Measurements from ENCODE around the gene FAM151A. TPM values are rescaled to one million over a fixed set of nuclear protein-coding genes. Genes with fewer than 3 reads are reported as not detected.

Gene FAM151A
- total and polyA plus RNA-seq, 2 donors (not counting 3 experiments of a cell fraction or from before 2014, with no cell fraction given) = not detected

- no peak for FAIRE-seq
Observed at GRCh38 chr1:54567961-54568360, 55.4 kb downstream of the FAM151A start.

More at GRCh38 chr1:54567961-54568360, 55.4 kb downstream of the FAM151A start:
- ChIA-PET CTCF (interaction anchor here (2.1 kb wide), 1 partner anchor 10 kb away, joined by 5 read pairs; no protein-coding TSS in a partner anchor), POLR2A (no interaction called here)
- Histone ChIP-seq H4K20me1 (replicated peaks; ENCODE audit: control insufficient read depth, extremely low read depth, insufficient read depth, low read length) (no peaks in the 10 kb centered on the region), H3K9me1 (replicated peaks; ENCODE audit: control insufficient read depth, extremely low read depth, insufficient read depth, low read length) (no peaks in the 10 kb centered on the region), H3K36me3 (ENCODE audit: control insufficient read depth in 2 of 2, extremely low read depth in 1 of 2, insufficient read depth in 2 of 2, low read length in 2 of 2) (no peaks in the 10 kb centered on the region), H3K9ac (replicated peaks; ENCODE audit: extremely low read depth, insufficient read depth, low read length) (no peak overlapping the region), H3K4me2 (ENCODE audit: insufficient read depth, low read length) (no peak overlapping the region), H3K27ac (ENCODE audit: insufficient read depth, low read depth, low read length) (no peak overlapping the region), H3K4me1 (ENCODE audit: control insufficient read depth, extremely low read depth, insufficient read depth, low read length) (peaks cover 31% of the 10 kb centered on the region), H2AFZ (ENCODE audit: low read depth, low read length) (no peak overlapping the region), H3K79me2 (ENCODE audit: control insufficient read depth, insufficient read depth, low read length) (no peaks in the 10 kb centered on the region), H3K4me3 (replicated peaks in 1 of 3; ENCODE audit: insufficient read depth in 1 of 3, low read depth in 1 of 3, low read length in 3 of 3) (no peak overlapping the region), H3K9me3 (replicated peaks; ENCODE audit: control insufficient read depth, insufficient read depth, low read length) (no peaks in the 10 kb centered on the region), H3K27me3 (ENCODE audit: control insufficient read depth in 2 of 2, insufficient read depth in 2 of 2, low read length in 2 of 2) (no peaks in the 10 kb centered on the region)
- intact Hi-C loops (cut with micrococcal nuclease) = no loop called here
- BruUV-seq (replicated peaks) = no TSS peak
- TF ChIP-seq JUN (IDR thresholded peaks at IDR 0.05; ENCODE audit: borderline replicate concordance, insufficient read depth, insufficient read length, low read depth) (no peak), POLR2AphosphoS5 (IDR thresholded peaks at IDR 0.05; ENCODE audit: insufficient read depth, low read depth, low read length) (no peak), MYC (IDR thresholded peaks at IDR 0.05; ENCODE audit: low read depth, low read length) (no peak), GATA2 (IDR thresholded peaks at IDR 0.05; ENCODE audit: insufficient read depth, insufficient read length, low read depth, low read length) (no peak), CTCF (IDR thresholded peaks at IDR 0.05; ENCODE audit: extremely low read depth in 1 of 2, insufficient read depth in 1 of 2, low read depth in 1 of 2, low read length in 2 of 2) (no peak), EZH2 (IDR thresholded peaks at IDR 0.05; ENCODE audit: borderline replicate concordance, low read depth, low read length, severe bottlenecking) (no peak), MAX (IDR thresholded peaks at IDR 0.05; ENCODE audit: insufficient read depth, insufficient read length) (no peak), POLR2A (IDR thresholded peaks at IDR 0.05; ENCODE audit: low read depth, low read length) (no peak), FOS (IDR thresholded peaks at IDR 0.05; ENCODE audit: borderline replicate concordance, insufficient read depth, low read length) (no peak)
- DNase-seq (ENCODE audit: low read depth, low spot score) = no peak
- dilution Hi-C loops (cut with MboI; ENCODE audit: extremely low pct_ligation_motif_present, low sequenced_read_pairs) = no loop called here

Data from endothelial cell of umbilical vein (primary cell).